ENCODE results near the gene NT5DC1. TPM values are rescaled to one million over a fixed set of nuclear protein-coding genes. Genes with fewer than 3 reads are reported as not detected.

NT5DC1 gene
- total RNA-seq, 1 experiment from 2014 or later = 63.7 TPM

DNA sequence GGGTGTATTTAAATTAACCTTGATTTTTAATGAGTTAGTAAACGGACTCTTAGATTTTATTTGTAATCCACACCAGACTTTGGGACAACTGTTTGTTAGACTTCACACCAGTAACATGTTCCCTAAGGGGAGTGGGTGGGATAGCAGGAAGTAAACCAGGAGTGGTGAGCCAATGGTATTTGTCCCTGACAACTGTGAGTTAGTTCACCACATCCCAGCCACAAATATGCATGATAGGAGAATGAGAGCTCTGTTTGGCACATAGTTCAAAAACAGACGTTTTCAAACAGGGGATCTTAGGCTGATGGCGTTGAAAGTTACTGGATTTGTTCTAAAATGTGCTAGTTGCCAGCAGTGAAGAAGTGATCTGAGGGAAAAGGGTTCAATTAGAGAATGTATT is 44.0 kb downstream of the NT5DC1 start:
- H3K79me2 ChIP-seq (ENCODE audit: insufficient read depth, low read length) = no peaks in the 10 kb centered on the region
- H3K27me3 ChIP-seq (ENCODE audit: insufficient read depth, low read length) = no peaks in the 10 kb centered on the region
- ChIA-PET CTCF (no interaction called here), POLR2A (no interaction called here), RAD21 (ENCODE audit: low non-redundant PET in 1 of 2, low total read pairs in 2 of 2, uncharacterized antibody in 2 of 2, unreplicated experiment in 2 of 2) (no interaction called here)
- intact Hi-C loops (cut with micrococcal nuclease) = no loop called here
- H3K9me3 ChIP-seq (ENCODE audit: control insufficient read depth in 1 of 2, insufficient read depth in 1 of 2, low read depth in 1 of 2, low read length in 2 of 2) = no peaks in the 10 kb centered on the region
- H3K9ac ChIP-seq (ENCODE audit: low read length) = no peak overlapping the region
- no peaks in the 10 kb centered on the region for H3K9me2 ChIP-seq (ENCODE audit: insufficient read depth)
- ATAC-seq (peak; percentile 75), DNase-seq (ENCODE audit: low read depth, low spot score) (no peak)
- no peaks in the 10 kb centered on the region for H4K20me1 ChIP-seq (ENCODE audit: insufficient read depth)
- H3K4me1 ChIP-seq (ENCODE audit: control insufficient read depth in 1 of 2, insufficient read depth in 2 of 2, low read length in 2 of 2) = peaks cover 0 to 4% of the 10 kb centered on the region in 2 experiments; a peak in 1 of 4 replicates
- TF ChIP-seq TCF7L2 (IDR thresholded peaks at IDR 0.05; ENCODE audit: borderline replicate concordance, extremely low read depth, insufficient read depth, insufficient read length) = no peak
- TF ChIP-seq ZFX (IDR thresholded peaks at IDR 0.05) = no peak
- no peak for TF ChIP-seq CEBPB (IDR thresholded peaks at IDR 0.05; ENCODE audit: low read depth)
- no peak for TF ChIP-seq EGR1 (IDR thresholded peaks at IDR 0.05; ENCODE audit: low read depth)
- TF ChIP-seq, protein P1, sequence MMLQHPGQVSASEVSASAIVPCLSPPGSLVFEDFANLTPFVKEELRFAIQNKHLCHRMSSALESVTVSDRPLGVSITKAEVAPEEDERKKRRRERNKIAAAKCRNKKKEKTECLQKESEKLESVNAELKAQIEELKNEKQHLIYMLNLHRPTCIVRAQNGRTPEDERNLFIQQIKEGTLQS (IDR thresholded peaks at IDR 0.05) = no peak
- no TSS peak for BruUV-seq (replicated peaks)
- H2AFZ ChIP-seq (ENCODE audit: low read depth, low read length, poor library complexity, severe bottlenecking) = no peak overlapping the region
- H3K27ac ChIP-seq (ENCODE audit: low read depth, low read length) = no peak overlapping the region
- H3K4me2 ChIP-seq (ENCODE audit: low read length) = peak overlapping the region; percentile 3; the same call in 1 of the 2 replicates
- no peaks in the 10 kb centered on the region for H3K36me3 ChIP-seq (ENCODE audit: control insufficient read depth in 1 of 2, insufficient read depth in 2 of 2, low read length in 2 of 2)
- H3K4me3 ChIP-seq (replicated peaks in 1 of 2; ENCODE audit: low read depth in 1 of 2, low read length in 2 of 2) = no peak overlapping the region

DNA sequence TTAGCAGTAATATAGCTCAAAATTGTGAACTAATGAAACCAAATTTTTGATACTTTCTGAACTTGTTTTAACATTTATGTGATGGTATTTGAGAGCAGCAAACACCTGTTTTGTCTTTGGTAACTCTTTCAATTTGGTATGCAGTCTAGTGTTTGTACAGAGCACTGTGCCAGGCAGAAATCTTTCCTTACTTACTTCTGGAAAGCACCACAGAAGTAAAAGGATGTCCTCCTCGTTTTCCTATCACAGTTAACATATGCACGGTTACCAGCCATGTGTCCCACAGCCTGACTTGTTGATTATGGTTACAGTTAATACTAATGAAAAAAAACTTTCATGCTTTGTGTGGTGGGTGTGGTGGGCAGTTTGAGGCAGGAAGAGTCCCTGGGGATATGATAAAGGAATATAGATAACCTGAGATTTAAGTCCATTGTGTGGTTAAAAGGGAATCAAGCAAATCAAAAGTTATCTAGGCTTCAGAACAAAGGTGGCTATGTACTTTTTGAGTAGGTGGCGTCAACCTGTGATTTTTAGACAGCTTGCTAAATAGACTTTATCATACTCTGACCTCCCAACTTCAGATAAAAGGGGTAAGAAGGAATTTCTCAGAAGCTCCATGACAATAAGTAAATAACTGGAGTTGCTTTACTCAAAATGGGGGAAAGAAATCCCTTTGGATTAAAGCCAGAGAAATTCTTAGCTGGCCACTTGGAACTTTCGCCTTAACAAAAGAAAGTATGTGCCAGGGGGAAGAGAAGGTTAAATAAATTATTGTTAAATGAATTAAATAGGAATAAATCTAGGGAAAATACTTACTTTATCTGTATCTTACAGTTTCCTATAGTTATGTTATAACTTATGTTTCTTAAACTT is 45.4 kb downstream of the NT5DC1 start:
- ChIA-PET POLR2A (no interaction called here), CTCF (no interaction called here), RAD21 (ENCODE audit: low non-redundant PET in 1 of 2, low total read pairs in 2 of 2, uncharacterized antibody in 2 of 2, unreplicated experiment in 2 of 2) (no interaction called here)
- Histone ChIP-seq H3K79me2 (ENCODE audit: insufficient read depth, low read length) (no peaks in the 10 kb centered on the region), H3K27me3 (ENCODE audit: insufficient read depth, low read length) (no peaks in the 10 kb centered on the region), H3K9me2 (ENCODE audit: insufficient read depth) (no peaks in the 10 kb centered on the region), H2AFZ (ENCODE audit: low read depth, low read length, poor library complexity, severe bottlenecking) (no peak overlapping the region), H3K4me3 (replicated peaks in 1 of 2; ENCODE audit: low read depth in 1 of 2, low read length in 2 of 2) (no peak overlapping the region), H4K20me1 (ENCODE audit: insufficient read depth) (no peaks in the 10 kb centered on the region), H3K4me1 (ENCODE audit: control insufficient read depth in 1 of 2, insufficient read depth in 2 of 2, low read length in 2 of 2) (peaks cover 0 to 4% of the 10 kb centered on the region in 2 experiments; a peak in 1 of 4 replicates), H3K4me2 (ENCODE audit: low read length) (no peak overlapping the region), H3K9me3 (ENCODE audit: control insufficient read depth in 1 of 2, insufficient read depth in 1 of 2, low read depth in 1 of 2, low read length in 2 of 2) (no peaks in the 10 kb centered on the region), H3K9ac (ENCODE audit: low read length) (no peak overlapping the region), H3K36me3 (ENCODE audit: control insufficient read depth in 1 of 2, insufficient read depth in 2 of 2, low read length in 2 of 2) (no peaks in the 10 kb centered on the region), H3K27ac (ENCODE audit: low read depth, low read length) (no peak overlapping the region)
- intact Hi-C loops (cut with micrococcal nuclease) = no loop called here
- ATAC-seq (no peak), DNase-seq (ENCODE audit: low read depth, low spot score) (no peak)
- TF ChIP-seq FOSL1 (IDR thresholded peaks at IDR 0.05; ENCODE audit: low read depth) (no peak), TCF7L2 (IDR thresholded peaks at IDR 0.05; ENCODE audit: borderline replicate concordance, extremely low read depth, insufficient read depth, insufficient read length) (no peak), CBX3 (IDR thresholded peaks at IDR 0.05; ENCODE audit: low read depth) (no peak), CEBPB (IDR thresholded peaks at IDR 0.05; ENCODE audit: low read depth) (no peak), POLR2AphosphoS5 (IDR thresholded peaks at IDR 0.05; ENCODE audit: low read depth, low read length) (no peak), YY1 (IDR thresholded peaks at IDR 0.05; ENCODE audit: extremely low read depth, insufficient replicate concordance, low read depth, low read length) (no peak), EZH2phosphoT487 (IDR thresholded peaks at IDR 0.05; ENCODE audit: borderline replicate concordance) (no peak), EZH2 (IDR thresholded peaks at IDR 0.05) (no peak), JUND (IDR thresholded peaks at IDR 0.05) (no peak)
- TF ChIP-seq, protein P2, sequence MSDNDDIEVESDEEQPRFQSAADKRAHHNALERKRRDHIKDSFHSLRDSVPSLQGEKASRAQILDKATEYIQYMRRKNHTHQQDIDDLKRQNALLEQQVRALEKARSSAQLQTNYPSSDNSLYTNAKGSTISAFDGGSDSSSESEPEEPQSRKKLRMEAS (IDR thresholded peaks at IDR 0.05) = no peak
- TF ChIP-seq, protein P1 (IDR thresholded peaks at IDR 0.05) = no peak
- TF ChIP-seq, protein P3, sequence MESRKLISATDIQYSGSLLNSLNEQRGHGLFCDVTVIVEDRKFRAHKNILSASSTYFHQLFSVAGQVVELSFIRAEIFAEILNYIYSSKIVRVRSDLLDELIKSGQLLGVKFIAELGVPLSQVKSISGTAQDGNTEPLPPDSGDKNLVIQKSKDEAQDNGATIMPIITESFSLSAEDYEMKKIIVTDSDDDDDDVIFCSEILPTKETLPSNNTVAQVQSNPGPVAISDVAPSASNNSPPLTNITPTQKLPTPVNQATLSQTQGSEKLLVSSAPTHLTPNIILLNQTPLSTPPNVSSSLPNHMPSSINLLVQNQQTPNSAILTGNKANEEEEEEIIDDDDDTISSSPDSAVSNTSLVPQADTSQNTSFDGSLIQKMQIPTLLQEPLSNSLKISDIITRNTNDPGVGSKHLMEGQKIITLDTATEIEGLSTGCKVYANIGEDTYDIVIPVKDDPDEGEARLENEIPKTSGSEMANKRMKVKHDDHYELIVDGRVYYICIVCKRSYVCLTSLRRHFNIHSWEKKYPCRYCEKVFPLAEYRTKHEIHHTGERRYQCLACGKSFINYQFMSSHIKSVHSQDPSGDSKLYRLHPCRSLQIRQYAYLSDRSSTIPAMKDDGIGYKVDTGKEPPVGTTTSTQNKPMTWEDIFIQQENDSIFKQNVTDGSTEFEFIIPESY (IDR thresholded peaks at IDR 0.05; ENCODE audit: extremely low read depth, insufficient replicate concordance, low read length) = no peak
- no TSS peak for BruUV-seq (replicated peaks)
